Right ventricle myocardium inferior (tissue), 1 donor: ENCODE results near the gene TFPI. TPM values are rescaled to one million over a fixed set of nuclear protein-coding genes. Genes with fewer than 3 reads are reported as not detected.

Source experiments
- ATAC-seq: fragments of 200-7000 bp; cut with Tn5 transposase; one replicate; pipeline ENCODE4 v1.9.1; 2020; ENCODE audit warnings: mild to moderate bottlenecking, moderate library complexity
- DNase-seq: peaks from one replicate; pipeline ENCODE4 v3.0.0; 2021; ENCODE audit errors: missing footprints
- intact Hi-C: fragments of 100-400 bp; cut with DNase I; formaldehyde crosslinking; loops from one replicate; pipeline ENCODE4 v1.11.0; 2022
- total RNA-seq: library from RNA; stranded (reverse); fragmentation: NEBNext Ultra II Directional; extraction: Animal tissue kit (Norgen Biotek cat#: 25700); gene quantifications from one replicate; pipeline ENCODE4 v1.2.1, GENCODE V29; 2021
- donor health status: DM: no; HTN: yes; CAD: no; lungs with severe emphysema.

Gene TFPI
- total RNA-seq, 1 donor from 2014 or later, result 33.6 TPM

DNA sequence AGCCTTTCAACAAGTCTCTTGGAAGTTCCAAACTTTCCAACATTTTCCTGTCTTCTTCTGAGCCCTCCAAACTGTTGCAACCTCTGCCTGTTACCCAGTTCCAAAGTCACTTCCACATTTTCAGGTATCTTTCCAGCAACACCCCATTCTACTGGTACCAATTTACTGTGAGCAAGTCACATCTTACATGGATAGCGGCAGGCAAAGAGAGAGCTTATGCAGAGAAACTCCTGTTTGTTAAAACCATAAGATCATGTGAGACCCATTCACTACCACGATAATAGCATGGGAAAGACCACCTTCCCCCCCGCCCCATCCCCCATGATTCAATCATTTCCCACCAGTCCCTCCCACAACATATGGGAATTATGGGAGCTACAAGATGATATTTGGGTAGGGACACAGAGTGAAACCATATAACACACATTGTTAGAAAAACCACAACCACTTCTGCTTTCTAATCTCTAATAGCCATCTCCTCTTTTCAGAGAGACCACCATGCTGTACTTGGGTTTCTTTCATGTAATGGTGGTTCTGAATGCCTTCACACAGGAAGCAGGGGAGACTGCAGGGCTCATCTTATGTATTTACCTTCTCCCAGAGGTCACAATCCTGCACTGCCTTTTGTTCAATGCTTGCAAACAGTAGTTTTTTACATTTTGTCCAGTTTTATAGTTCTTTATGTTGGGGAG lies 60.2 kb downstream of the TFPI start:
- intact Hi-C loops, result loop anchor here (10.0 kb wide), 1 partner anchor 1021 kb away; no protein-coding TSS in a partner anchor
- no peak for ATAC-seq
- no peak for DNase-seq

DNA sequence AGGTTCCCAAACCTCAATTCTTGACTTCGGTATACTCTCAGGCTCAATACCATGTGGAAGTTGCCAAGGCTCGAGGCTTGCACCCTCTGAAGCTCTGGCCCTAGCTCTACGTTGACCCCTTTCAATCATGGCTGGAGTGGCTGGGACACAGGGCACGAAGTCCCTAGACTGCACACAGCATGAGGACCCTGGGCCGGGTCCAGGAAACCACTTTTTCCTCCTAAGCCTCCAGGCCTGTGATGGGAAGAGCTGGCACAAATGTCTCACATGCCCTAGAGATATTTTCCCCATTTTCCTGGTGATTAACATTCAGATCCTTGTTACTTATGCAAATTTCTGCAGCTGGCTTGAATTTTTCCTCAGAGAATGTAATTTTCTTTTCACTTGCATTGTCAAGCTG lies 61.1 kb downstream of the TFPI start:
- DNase-seq, result no peak
- intact Hi-C loops, result loop anchor here (10.0 kb wide), 1 partner anchor 1022 kb away; no protein-coding TSS in a partner anchor
- ATAC-seq, result no peak

DNA sequence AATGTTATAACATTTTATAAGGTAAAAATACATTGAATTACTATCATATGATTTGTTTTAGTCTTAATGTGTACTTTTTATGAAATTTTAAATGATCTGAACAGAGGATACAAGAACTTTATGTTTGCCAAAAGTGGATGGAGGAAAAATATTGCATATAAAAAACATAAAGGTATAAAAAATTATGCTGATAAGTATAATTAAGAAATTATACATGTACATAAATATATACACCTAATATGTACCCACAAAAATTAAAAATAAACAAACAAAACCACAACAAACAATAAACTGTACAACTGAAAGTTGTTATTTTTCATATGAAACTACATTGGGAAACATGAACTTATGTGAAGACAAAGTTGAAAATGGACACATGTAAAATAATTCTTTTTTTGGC lies 68.0 kb downstream of the TFPI start:
- ATAC-seq (no peak), DNase-seq (no peak)
- intact Hi-C loops, result no loop called here

DNA sequence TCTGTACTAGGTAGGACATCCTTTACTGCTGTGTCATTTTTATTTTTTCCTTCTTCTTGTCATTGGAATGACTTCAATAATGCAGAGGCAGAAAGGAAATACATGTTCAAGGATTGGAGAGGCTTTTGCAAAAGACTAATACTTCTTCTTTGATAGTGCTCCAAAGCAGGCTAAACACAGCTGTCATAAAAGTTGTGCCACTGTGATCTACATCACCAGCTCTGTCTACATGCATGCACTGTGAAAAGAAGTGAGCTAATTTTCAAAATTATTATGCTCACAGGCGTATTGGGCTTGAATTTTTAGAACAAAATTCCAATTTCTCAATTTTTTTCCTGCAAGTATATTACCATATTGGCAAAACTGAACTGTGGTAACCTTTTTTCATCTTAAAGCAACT lies 68.7 kb downstream of the TFPI start:
- ATAC-seq (no peak), DNase-seq (no peak)
- intact Hi-C loops, result no loop called here

DNA sequence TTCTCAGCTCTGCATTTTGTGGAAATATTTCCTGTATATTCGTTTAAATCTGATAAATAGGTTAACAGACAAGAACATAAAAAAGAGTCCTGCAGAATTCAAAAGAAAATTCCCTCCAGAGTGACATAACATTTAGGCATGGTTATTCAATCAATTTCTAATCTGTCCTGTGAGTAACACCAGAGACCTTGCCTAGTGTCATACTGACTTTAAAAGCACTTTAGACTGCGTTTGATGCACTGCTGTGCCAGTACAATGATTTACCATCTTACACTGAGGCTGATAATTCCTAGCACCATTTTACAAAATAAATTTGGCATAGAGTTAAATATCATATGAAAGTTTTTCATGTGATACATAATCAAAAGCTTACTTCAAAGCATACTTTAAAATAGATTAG lies 70.7 kb downstream of the TFPI start:
- ATAC-seq (no peak), DNase-seq (no peak)
- intact Hi-C loops, result no loop called here

DNA sequence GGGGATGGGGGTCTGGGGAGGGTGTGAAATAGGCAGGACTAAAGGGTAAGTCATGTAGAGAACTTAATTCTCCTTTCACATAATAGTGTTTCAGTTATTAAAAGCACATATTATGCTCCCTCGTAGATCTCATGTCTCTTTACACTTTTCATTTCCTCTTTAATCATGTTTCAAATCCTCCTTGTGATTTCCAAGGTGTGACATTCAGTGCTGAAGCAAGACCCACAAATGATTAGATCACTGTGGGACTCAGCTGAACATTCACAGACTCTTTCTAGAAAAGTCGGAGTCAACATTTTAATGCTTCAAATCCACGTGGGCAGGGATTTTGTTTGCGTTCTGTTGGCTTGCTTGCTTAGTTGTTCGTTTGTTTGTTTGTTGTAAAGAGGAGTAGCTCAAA lies 71.4 kb downstream of the TFPI start:
- no peak for ATAC-seq
- no peak for DNase-seq
- intact Hi-C loops, result no loop called here

DNA sequence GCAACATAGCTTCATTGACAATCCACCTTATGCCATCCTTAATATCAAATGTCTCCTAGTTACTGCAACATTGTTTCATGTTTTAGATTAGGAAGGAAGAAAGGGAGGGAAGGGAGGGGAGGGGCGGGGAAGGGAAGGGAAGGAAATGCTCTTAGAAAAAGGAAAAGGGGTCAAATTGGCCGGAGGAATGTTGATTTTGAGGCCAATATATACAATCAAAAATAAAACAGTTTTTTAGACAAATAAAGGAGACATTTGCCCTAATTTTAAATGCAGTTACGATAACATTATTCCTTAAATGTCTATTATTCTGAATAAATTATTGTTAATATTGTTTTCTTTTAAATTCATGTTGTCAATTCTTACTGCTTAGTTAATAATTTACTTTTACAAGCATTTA lies 72.7 kb downstream of the TFPI start:
- ATAC-seq, result no peak
- intact Hi-C loops, result no loop called here

DNA sequence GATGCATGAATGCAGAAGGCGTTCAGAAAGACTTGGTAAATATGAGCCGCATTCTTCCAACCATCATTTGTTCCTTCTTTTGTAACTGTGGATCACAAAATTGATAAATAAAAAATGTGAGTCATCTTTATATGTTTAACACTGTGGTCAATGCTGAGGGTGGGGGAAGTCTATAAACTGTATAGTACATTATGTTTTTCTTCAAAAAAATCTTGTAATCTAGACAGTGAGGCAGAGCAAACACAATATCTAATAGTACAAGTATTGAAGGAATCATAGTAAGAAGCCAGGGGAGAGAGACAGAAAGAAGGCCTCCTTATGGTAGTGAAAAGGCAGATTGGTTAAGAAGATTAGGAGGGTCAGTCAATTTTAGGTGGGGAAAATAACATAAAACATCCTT lies 75.5 kb downstream of the TFPI start:
- no peak for ATAC-seq
- DNase-seq, result no peak
- intact Hi-C loops, result no loop called here

More for the DNA sequence above, 72.7 kb downstream of the TFPI start:
- DNase-seq, result no peak

DNA sequence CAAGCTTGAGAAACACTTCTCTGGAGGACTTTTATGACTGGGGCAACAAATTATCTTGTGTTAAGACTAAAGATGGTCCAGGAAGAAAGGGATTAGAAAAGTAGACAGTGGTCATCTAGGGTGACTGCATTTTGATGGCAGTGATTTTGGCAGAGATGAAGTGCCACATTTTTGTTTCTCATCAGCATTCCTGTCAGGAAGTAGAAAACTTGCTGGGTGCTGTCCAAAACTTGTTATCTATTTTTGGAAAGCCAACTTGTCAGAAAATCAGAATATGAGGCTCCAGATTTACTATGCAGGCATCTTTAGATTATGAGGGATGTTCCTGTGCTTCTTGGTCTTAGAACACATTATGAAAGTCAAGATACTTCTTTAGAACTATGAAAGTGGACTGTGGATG lies 77.2 kb downstream of the TFPI start:
- ATAC-seq (no peak), DNase-seq (no peak)

DNA sequence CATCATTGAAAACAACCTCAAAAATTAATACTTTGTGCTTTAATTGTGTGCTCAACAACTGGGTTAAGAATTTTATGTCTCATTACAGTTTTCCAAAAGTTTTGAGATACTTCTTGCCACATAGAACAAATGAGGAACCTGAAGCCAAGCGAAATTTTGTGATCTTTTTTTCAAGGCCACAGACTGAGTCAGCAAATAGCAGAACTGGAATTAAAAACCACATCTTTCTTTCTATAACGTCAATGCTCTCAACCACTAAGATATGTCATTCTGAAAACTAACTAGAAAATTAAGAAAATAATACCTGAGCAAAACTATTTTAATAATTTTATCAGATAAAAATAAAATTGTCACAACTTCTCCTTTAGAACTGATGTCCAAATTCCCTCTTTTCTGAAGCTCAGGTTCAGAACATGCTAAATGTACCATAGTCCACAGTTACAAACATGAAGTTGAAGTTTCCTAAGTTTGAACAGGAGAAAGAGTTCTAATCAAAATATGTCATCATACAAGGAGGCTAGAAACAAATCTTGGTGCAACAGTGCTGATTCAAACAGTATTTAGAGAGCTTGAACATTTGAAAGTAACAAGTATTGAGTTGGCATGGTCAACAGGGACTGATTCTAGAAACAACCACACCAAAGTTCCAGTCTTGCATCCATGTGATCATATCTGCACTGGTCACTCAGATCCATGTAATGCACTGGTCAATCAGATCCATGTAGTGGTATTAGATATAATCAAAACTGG lies 78.6 kb downstream of the TFPI start:
- no peak for DNase-seq
- intact Hi-C loops, result no loop called here
- no peak for ATAC-seq

More for the DNA sequence above, 77.2 kb downstream of the TFPI start:
- intact Hi-C loops, result no loop called here

DNA sequence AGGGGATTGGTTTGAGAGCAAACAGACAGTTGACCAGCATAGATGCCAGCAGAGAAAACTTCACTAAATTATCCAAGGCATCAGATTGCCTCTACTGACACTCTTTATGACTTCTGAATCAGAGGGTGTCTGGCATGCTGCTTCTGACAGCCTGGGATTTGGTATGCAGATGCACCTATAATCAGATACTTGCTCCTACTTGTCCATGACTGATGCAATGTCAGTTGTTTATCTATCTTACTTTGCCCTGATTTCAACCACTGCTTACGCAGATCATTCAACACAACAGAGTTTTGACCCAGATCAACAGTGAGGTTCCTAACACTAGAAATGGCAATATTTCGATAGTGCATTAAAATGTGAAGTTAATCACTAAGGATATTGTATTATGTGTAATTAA lies 83.5 kb downstream of the TFPI start:
- intact Hi-C loops, result no loop called here
- ATAC-seq, result no peak
- no peak for DNase-seq

DNA sequence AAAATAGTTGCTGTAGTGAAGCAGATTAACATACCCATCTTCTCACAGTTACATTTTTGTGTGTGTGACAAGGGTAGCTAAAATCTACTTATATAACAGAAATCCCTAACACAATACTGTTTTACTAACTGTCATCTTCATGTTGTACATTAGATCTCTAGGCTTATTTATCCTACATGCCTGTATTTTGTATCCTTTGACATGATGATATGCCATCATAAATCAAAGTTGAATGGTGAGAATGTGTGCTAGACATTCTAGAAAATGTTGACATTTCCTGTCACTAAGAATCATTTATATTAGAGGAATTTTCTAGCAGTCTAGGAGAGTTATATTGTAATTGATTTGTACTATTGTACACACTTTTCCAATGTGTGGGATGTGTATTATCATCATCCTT lies 84.7 kb downstream of the TFPI start:
- intact Hi-C loops, result no loop called here
- ATAC-seq, result no peak
- DNase-seq, result no peak

DNA sequence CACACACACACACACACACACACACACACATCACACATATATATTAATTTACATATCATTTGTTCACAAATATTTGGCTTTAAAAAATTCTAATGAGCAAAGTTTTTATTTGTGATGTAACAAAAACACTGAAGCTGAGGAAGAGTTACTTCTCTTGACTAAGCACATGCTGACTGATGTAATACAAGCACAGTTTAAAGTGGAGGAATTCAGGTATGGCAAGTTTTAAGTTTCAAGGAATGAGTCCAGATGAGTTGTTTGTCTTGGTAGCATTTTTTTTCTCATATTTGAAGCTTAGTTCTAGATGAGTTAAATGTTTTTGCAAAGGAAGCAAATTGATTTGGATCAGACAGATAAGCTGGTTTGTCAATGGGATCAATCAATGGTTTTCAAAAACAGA lies 86.0 kb downstream of the TFPI start:
- ATAC-seq (no peak), DNase-seq (no peak)
- intact Hi-C loops, result no loop called here

DNA sequence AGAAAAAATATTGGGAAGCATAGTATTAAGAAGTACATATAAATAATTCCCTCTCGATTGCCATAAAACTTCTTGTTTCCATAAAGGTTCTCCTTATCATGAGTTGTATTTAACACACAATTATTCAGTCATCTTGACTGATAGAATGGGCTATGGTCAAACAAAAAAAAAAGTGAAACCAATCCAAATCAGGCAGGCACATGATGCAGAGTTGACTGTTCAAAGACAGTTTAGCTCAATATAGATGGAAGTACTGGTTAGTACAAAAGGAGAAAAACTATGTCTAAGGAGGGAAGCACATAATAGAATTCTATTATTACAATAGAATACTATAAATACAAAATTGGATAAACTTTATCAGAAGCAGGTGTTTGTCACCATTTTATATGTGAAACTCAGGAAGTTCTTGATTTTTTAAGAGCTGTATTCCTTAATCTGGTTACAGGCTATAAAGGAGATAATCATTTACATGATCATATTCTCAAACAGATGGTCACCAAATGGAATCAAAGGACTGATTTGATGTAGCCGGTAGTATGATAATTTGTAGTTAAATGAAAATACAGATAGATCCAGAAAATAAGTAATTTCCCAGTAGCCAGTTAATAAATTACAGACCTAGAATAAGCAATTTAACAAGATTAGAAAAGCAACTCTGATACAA lies 88.0 kb downstream of the TFPI start:
- no peak for ATAC-seq

DNA sequence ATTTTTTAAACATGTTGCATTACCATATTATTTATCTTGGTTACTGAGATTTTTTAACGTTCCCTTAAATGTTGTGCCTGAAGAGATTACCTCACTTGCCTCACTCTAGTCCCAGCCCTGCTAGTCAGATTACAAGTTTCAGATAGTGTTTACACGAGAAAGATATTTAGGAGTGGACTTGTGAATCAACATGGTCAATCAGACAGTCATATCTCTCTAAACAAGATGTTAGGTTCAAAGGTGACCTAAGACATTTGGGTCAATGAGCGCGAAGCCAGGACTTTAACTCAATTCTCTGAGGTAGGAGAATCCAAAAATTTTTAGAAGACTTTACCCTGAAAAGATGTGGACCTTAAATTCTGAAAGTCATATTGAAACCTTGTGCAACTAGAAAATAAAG lies 91.4 kb downstream of the TFPI start:
- intact Hi-C loops, result no loop called here
- ATAC-seq, result no peak

More for the DNA sequence above, 88.0 kb downstream of the TFPI start:
- DNase-seq, result no peak
- intact Hi-C loops, result no loop called here

DNA sequence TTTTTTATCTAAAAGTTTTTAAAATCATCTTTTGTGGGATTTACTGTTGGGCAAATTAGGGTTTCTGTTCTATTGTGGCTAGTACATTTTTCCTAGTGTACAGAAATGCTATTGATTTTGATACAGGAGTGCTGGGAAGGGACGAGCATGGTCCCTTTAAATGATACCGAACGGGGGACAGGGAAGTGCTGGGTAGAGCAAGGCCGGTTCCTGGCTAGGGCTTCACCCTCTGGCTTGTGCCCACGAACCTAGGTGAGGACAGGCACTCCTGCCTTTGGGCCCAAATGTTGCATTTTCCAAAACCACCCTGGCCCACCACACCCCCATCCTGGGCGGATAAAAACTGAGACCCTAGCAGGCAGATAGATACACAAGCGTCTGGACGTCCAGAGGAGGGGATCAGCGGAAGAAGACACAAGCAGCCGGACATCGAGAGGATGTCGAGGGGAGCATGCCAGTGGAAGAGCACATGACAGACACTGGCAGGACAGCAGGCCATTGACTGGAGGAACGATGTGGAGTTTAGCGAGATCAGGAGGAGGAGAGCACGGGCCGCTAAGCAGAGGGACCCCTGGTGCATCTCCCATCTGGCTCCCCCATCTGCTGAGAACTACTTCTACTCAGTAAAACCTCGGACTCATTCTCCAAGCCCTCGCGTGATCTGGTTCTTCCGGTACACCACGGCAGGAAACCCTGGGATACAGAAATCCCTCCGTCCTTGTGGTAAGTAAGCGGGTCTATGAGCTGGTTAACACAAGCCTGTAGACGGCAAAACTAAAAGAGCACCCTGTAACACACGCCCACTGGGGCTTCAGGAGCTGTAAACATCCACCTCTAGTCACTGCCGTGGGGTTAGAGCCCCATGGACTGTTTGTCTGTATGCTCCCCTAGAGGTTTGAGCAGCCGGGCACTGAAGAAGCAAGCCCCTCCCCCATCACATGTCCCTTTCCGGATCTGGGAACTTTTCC lies 92.7 kb downstream of the TFPI start:
- intact Hi-C loops, result no loop called here
- ATAC-seq, result peak; percentile 67
- DNase-seq, result peak; percentile 41

More for the DNA sequence above, 91.4 kb downstream of the TFPI start:
- no peak for DNase-seq

DNA sequence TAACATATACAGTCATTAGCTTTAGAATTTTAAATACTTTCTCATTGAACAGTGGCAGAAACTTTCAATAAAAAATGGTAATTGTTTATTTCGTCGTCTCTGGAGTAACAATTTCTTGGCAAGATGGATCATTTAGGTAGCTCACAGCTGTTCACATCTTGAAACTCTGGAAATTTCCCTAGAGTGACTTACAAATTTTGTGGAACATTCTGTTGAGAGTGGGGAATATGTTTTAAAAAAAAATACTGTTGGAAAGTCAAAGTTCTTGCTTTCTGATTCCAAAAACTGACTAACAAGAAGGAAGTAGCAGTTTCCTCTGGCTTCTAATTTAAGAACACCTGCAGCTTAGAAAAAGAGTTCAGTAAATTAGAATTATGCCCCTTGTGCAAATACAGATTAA lies 95.0 kb downstream of the TFPI start:
- DNase-seq (no peak), ATAC-seq (peak; percentile 58)
- intact Hi-C loops, result loop anchor here (5.0 to 10.0 kb wide), 3 partner anchors 324 to 554 kb away; no protein-coding TSS in a partner anchor

DNA sequence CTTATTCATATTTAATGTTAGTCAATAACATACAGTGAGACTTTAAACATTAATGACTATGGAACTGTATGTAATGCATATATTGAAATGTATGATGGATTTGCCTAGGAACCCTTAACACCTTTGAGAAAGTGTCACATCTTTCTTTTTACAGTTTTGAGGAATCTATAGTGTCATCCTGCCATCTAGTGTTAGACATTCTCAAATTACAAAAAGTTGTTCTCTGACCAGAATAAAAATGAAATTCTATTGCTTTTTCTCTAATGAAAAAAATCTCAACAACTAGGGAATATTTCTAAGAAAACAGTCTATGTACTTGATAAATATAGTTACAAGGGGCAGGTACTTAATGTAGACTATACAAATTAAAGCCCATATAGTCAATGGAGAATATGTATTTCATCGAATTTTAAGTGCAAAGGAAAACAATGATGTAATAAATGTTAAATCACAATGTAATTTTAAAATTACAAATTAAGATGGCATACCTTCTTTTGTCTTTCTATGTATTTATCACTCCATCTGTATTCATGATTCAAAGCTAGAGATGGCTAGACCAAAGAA lies 101.1 kb downstream of the TFPI start:
- ATAC-seq (no peak), DNase-seq (no peak)
- intact Hi-C loops, result loop anchor here (10.0 kb wide), 2 partner anchors 318 to 548 kb away; no protein-coding TSS in a partner anchor
